NCI-H2227 (cell line): ENCODE measurements around the gene RTN4RL2.

Experiments used
- DNase-seq: peaks from one replicate; lab custom pipeline; 2025; ENCODE audit not compliant: unreplicated experiment; lab: John Stamatoyannopoulos, UW

The RTN4RL2 gene

GRCh38 chr11:57479911-57480310 is 19.6 kb downstream of the RTN4RL2 start:
- DNase-seq = no peak

- peak; percentile 71 for DNase-seq
Measured at GRCh38 chr11:57480409-57481137, 20.2 kb downstream of the RTN4RL2 start.

DNA sequence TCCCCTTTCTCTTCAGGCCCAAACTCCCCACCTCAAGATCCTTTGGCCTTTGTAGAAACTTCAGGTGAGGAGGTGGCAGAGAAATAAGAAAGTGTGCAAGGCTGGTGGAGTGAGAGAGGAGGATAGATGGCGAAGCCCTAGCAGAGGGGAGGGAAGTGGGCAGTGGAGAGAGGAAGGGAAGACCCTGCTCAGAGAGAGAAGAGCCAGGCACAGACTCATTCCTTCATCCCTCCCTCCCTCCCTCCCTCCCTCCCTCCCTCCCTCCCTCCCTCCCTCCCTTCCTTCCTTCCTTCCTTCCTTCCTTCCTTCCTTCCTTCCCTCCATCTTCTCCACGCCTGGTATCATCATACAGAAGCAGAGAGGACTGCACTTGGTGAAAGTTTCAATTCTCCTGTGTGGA is 21.0 kb downstream of the RTN4RL2 start:
- DNase-seq = no peak

- no peak for DNase-seq
Measured at GRCh38 chr11:57481915-57482781, 21.8 kb downstream of the RTN4RL2 start.

DNA sequence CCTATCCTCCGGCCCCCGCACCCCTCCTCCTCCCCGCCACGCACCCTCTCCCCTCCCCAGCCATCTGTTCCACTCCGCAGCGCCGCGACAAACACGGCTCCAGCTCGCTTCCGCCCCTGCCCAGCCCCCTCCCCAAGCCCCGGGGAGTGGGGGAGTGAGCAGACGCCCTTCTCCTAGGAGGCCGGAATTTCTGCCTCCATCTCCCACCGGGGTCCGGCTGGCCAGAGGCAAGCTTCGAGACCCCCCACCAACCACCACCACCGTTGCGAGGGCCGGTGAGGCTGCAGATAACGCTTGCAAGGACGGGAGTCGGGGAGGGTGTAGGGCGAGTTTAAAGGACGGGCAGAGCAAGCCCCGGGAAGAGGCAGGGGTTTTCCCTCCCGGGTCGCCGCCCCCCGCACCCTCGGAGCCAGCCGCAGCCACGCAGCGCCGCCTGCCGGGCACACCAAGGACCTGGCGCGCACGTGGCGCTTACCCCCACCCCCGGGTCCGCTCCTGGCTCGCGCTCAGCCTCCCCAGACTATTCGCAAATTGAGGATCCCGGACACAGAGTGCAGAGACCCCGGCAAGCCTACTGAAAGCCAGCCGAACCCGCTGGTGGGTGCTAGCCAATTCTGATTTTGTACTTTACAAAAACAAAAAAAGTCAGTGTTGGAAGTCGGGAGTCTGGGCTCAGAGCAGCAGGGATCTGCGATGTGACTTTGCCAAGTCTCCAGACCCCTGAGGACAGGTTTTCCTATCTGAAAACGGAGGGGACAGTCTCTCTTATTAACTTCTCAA is 22.6 kb downstream of the RTN4RL2 start:
- DNase-seq = peak; percentile 64

- no peak for DNase-seq
Measured at GRCh38 chr11:57483562-57483918, 23.2 kb downstream of the RTN4RL2 start.

GRCh38 chr11:57484141-57484710 is 23.9 kb downstream of the RTN4RL2 start:
- no peak for DNase-seq

DNA sequence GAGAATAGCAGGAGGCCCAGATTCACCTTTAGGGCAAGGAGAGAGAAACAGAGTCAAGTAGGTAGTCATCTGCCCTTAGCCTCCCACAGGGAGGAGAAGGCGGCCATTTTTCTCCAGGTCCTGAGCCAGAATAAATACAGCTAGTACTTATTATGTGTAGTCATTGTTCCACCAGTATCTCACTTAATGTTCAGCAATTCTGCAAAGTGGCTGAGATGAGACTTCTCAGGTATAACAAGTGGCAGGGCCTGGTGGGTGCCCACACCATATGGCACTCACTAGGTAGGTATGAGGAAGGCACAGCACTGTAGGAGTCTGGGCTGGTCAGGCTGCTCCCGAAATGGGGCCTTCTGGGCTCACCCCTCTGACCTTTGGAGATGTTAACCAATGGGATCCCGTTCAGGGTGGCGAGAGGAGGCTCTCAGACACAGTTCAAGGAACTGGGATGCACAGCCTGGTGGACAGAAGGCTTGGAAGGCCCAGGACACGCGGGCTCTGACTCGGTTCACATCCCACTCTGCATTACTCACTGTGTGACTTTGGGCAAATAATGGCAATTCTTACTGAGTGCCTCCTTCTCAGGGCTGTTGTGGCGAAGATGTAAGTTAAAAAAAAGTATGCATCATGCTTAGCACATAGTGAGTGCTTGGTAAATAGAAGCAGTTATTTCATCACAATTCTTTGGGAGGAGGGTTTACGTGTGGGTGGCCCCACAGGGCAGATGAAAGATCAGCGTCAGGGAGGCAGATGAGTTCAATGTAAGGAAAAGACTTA is 25.1 kb downstream of the RTN4RL2 start:
- DNase-seq = no peak

GRCh38 chr11:57487021-57487778 is 26.9 kb downstream of the RTN4RL2 start:
- no peak for DNase-seq

- no peak for DNase-seq
Measured at GRCh38 chr11:57487920-57488659, 27.8 kb downstream of the RTN4RL2 start.

- DNase-seq = no peak
Measured at GRCh38 chr11:57490456-57491248, 30.3 kb downstream of the RTN4RL2 start.

GRCh38 chr11:57491371-57492061 is 31.2 kb downstream of the RTN4RL2 start:
- DNase-seq = no peak

GRCh38 chr11:57493507-57494503 is 33.5 kb downstream of the RTN4RL2 start:
- DNase-seq = peak; percentile 36

DNA sequence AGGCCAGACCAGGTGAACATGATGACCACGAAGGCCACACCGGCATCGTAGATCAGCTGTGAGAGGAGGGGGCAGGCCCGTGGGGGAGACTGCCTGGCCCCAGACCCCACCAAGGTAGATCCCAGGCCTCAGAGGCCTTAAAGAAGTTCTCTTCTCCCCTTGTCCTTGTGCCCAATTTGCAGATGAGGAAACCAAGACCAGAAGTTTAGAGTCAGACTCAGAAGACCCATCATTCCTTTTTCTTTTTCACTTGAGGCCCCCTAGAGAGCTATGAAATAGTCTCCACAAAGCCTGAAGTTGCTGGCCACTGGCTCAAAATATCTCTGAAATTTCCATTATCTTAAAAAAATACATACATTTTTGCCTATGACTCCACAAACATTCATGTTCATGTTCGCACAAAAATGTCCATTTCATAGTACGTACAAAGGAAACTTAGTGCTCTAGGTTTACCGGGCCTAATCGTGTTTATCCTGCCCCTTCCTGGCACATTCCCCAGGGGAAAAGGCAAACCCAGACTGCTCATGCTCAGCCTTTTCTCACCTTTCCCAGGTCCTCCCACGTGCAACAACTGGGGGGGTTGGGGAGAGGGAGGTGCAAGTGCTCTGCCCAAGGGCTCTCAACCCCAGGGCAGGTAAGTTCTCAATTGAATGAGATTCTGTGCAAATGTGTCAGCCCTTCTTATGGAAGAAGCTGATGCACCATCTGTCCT is 35.9 kb downstream of the RTN4RL2 start:
- DNase-seq = no peak

- no peak for DNase-seq
Measured at GRCh38 chr11:57497303-57498247, 37.2 kb downstream of the RTN4RL2 start.
